Activated CD8-positive, alpha-beta memory T cell treated with anti-CD3 and anti-CD28 coated beads, Interleukin-2, amount 50 U/mL, for 4 hours (primary cell): Measurements from ENCODE around the gene CDC6.
"Not testable (repeated sequence)": the region's sequence is repeated elsewhere in the genome, so short reads cannot be mapped to it uniquely, and the experiment has no call there.

Experiments
- DNase-seq: peaks from one replicate; pipeline ENCODE4 v3.0.0-alpha.2; 2020

CDC6 gene

DNA sequence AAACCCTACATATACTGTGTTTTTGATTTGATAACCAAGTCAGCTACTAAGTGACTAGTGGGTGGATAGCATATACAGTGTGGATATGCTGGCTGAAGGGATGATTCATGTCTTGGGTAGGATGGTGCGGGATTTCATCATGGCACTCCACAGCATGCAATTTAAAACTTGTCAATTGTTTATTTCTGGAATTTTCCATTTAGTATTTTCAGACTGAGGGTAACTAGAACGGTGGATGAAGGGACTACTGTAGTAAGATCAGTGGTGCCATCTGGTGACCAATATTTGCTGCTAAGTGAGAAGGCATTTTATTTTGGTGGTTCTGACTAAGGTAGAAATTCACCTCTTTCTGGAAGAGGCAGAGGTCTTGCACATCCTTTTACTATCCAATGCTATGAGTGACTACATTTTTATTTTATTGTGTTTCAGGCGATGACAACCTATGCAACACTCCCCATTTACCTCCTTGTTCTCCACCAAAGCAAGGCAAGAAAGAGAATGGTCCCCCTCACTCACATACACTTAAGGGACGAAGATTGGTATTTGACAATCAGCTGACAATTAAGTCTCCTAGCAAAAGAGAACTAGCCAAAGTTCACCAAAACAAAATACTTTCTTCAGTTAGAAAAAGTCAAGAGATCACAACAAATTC lies 3.1 kb downstream of the CDC6 start:
- no peak for DNase-seq

GRCh38 chr17:40291281-40291664 lies 3.6 kb downstream of the CDC6 start:
- no peak for DNase-seq

DNA sequence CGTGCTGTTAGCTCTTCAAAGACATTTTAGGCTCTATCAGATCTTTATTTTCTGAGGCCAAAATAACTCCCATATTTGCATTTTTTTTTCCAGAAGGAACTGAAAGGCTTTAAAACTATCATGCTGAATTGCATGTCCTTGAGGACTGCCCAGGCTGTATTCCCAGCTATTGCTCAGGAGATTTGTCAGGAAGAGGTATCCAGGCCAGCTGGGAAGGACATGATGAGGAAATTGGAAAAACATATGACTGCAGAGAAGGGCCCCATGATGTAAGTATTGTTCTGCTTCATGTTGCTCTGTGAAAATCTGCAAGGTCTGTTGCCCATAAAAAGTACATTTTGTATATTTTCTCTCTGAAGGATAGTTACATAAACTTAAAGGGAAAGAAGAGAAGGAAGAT lies 5.7 kb downstream of the CDC6 start:
- DNase-seq, result no peak

DNA sequence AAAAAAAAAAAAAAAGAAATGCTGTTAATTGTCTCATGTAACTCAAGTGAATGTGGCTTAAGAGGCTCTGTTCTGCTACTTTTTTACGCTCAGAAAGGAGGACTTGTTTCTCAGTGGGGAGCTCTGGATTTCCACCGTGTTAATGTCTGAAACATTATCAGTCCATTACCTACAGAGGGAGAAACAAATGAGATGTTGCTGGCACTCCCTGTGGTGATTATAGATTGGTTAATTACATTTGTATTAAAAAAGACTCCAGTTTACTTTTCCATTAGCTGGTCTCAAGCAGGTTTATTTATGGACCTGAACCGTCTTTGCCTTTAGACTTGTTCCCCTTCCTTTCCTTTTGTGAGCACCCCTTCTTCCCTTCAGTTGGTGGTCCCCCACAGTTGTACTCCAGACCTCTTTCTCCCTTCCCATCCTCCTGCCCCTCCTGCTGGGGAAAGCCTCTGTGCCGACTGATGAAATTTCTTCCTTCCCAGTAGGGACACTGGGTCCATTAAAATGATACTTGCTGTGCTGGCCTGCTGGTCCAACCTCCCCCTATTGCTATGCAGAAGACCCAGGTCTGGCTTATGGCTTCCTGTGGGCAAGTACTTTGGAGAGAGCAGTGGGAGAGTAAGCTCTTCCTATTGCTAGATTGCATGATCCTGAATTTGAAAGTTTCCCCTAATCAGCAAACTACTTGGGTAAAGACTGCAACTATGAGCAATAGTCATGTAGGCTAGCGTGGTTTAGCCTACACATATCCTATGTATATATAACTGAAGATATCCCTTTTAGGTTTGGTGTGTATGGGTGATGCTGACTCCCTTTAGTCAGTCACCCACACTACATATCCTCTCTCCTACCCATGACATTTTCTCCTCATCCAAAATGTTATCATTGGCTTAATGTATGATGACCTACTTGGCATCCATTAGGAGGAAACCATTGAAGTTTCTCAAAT lies 8.1 kb downstream of the CDC6 start:
- DNase-seq, result no peak

- DNase-seq, result no peak
Measured at GRCh38 chr17:40297511-40297910, 9.8 kb downstream of the CDC6 start.

GRCh38 chr17:40298726-40299125 lies 11.0 kb downstream of the CDC6 start:
- DNase-seq, result no peak

- DNase-seq, result not testable (repeated sequence)
Measured at GRCh38 chr17:40299159-40299757, 11.6 kb downstream of the CDC6 start.

DNA sequence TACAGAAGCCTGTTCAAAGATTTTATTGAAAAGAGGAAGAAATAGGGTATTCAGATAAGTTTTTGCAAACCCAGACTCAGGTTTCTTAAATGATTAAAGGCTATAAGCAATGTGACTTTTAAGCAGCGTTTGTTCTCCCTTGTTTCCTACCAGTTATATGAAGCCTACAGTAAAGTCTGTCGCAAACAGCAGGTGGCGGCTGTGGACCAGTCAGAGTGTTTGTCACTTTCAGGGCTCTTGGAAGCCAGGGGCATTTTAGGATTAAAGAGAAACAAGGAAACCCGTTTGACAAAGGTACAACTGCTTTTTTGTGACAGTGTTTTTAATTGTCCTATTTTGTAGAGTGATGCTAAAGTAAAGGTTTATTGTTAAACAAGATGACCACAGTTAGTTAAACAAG lies 13.6 kb downstream of the CDC6 start:
- no peak for DNase-seq

DNA sequence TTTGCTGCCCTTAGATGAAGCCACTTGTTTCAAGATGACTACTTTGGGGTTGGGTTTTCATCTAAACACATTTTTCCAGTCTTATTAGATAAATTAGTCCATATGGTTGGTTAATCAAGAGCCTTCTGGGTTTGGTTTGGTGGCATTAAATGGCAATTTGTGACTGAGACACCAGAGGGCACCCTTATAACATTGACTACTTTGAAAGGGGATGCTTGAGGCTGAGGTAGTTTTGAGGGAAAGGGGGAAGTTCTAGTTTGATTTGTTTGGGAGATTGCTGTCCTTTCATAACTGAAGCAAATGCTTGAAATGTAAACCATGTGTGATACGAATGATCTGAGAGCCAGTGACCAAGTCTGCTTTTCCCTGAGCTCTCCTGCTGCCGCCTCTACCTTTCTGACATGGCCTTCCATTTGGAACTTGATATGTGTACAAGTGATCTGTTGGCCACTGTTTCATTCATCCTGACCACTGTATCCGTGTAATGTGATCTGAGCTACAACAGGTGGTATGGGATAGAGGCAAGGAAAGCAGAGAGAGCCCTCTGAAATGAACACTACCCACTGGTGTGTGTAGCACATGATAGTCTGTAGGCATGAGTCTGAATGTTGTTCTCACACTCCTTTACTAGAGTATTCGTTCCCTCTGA lies 15.5 kb downstream of the CDC6 start:
- DNase-seq, result peak; percentile 62

DNA sequence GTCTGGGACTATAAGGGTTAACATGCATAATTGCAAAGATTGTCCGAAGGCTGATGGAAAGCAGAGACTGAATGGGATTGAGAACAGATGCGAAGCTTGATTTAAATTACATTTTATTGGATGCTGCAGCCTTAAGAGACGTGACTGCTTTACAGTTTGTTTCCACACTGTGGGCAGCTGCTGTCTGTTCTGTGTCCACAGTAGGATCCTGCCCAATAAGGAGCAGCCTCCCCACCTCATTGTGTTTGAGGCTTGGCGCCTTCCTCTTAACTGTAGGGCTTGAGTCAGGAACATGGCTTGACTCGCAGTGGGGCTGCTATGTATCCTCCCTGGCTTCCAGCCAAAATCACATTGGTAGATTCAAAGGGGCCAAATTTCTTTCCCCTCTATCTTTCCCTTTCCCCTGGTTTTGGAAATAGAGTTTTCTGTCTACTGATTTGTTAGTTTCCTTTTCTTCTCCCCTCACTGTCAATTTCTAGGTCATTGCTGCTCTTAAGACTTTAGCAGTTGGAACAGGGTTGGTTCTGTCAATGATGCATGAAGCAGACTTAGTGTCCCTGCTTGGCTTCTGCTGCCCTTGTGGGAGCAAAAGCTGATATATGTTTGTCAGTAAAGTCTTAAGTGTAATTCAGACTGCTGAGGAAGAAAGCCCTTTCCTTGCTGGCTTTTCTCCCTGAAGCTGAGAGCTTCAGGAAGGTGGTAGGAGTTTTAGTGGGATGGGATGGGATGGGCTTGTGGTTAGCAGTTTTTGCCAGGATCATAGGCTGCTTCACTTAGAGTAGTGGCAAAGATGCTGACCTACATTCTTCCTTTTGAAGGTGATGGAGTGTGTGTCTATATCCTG lies 16.3 kb downstream of the CDC6 start:
- DNase-seq, result no peak

DNA sequence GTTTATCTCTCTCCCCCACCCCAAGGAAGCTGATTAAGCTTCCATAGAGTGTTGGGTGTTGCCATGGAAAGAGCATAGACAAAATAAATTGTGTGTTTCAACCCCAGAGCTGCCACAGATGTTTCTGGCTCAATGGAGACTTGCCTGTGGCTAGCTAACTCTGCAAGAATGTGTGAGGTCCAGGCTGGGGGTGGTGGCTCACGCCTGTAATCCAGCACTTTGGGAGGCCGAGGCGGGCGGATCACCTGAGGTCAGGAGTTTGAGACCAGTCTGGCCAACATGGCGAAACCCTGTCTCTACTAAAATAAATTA lies 16.8 kb downstream of the CDC6 start:
- DNase-seq, result not testable (repeated sequence)

DNA sequence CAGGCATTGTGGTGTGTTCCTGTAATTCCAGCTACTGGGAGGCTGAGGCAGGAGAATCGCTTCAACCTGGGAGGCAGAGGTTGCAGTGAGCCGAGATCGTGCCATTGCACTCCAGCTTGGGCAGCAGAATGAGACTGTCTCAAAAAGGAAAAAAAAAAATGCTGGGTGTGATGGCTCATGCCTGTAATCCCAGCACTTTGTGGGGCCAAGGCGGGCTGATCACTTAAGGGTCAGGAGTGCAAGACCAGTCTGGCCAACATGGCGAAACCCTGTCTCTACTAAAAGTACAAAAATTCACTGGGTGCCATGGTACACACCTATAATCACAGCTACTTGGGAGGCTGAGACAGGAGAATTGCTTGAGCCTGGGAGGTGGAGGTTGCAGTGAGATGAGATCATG lies 17.2 kb downstream of the CDC6 start:
- DNase-seq, result not testable (repeated sequence)

- DNase-seq, result no peak
Measured at GRCh38 chr17:40306395-40306794, 18.7 kb downstream of the CDC6 start.

DNA sequence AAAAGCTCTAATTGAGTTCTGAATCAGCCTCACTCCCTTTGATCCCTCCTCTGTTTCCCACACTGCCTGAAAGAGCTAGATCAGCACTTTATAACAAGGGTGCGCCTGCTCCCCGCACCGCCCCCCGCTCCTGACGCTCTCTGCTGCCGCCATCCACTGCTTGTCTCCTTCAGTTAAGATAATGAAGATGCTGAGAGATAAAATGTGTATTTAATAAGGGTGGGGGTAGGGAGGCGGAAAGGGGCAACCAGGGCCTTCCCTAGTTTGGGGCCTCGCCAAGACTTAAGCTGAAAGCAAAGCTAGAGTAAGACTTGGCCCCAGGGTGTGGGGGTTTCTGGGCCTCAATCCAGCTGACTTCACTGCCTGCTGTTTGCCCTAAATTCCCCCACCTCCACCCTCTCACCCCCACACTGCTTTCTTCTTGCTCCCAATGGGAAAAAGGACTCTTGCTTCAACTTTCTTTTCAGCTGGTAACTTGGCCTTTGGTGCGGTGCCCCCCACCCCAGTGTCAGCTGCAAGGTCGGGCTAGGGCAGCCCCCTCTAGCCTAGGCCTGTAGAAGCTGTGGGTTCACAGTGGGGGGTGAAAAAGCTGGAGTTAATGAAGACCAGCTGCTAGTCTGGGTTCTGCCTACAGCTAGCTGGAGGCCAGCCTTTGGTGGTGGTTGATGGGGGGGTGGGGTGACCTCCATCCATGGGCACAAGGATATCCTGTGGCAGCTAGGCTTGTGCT lies 19.5 kb downstream of the CDC6 start:
- DNase-seq, result no peak

- no peak for DNase-seq
Measured at GRCh38 chr17:40307740-40308239, 20.1 kb downstream of the CDC6 start.

GRCh38 chr17:40309031-40309948 lies 21.6 kb downstream of the CDC6 start, which contains the start of gene RARA:
Gene RARA, plus strand, starts transcription at chr17:40309180. Its CDS starts 22,039 bp downstream, at chr17:40331219.
- peak; percentile 49 for DNase-seq

GRCh38 chr17:40309949-40310510 lies 22.4 kb downstream of the CDC6 start:
- no peak for DNase-seq

DNA sequence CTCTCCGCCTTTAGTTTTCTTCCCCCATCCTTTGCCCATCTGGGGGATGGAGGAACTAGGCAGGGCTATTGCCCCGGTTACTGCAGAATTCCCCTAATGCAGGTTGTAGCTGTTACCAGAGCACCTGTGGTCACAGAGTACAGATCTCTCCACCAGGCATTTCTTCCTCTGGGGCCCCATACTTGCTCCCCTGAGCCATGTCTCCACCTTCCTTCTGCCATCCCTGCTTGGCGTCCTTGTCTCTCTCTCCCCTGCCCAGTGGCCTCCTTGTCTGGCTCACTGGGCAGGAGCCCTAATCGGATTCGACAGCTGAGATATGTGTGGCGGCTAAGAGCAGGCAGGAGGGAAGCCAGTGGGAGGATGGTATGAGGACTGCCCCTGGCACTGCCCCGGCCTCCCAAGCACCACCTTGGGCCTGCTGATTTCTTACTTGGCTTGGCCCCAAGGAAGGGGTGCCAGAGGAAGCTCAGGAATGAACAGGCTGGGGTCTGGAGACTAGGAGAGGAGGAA lies 23.3 kb downstream of the CDC6 start:
- no peak for DNase-seq

DNA sequence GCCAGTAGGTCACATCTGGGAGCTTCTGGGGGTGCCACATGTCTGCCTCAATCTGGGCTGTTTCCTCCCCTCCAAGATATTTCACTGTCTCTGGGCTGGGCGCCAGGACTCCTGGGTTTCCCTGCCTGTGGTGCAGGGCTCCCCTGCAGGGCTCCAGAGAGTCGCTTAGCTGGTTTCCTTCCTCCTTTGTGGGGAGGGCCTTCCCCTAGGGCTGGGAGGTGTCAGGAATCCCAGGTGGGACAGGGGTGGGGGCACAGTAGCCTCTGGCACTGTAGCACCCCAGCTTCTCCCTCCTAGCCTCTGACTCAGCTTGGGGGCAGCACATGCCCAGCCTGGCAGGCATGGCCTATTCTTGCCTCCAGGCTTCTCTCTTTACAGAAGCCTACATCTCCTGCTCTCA lies 23.9 kb downstream of the CDC6 start:
- no peak for DNase-seq
